IPS-20b (cell line): ENCODE measurements around the gene UBE2L3.

Experiments
- H3K27ac ChIP-seq: one replicate; pipeline ENCODE4 v1.5.1; 2013; ENCODE audit warnings: low read length
- H3K27me3 ChIP-seq: 2 replicates; pipeline ENCODE4 v1.6.1; 2013; ENCODE audit warnings: mild to moderate bottlenecking, low read length, inconsistent platforms; ENCODE audit not compliant: insufficient read depth
- H3K36me3 ChIP-seq: 2 replicates; pipeline ENCODE4 v1.6.1; 2013; ENCODE audit warnings: low read depth, mild to moderate bottlenecking, inconsistent platforms, low read length, moderate library complexity; ENCODE audit not compliant: insufficient read depth
- H3K4me1 ChIP-seq: 2 replicates; pipeline ENCODE4 v1.6.1; 2013; ENCODE audit warnings: mild to moderate bottlenecking, control low read depth, inconsistent platforms, low read length, moderate library complexity; ENCODE audit not compliant: insufficient read depth
- H3K4me3 ChIP-seq: 2 replicates; pipeline ENCODE4 v1.5.1; 2013; ENCODE audit warnings: mild to moderate bottlenecking, low read length, inconsistent platforms
- H3K9ac ChIP-seq: 2 replicates; pipeline ENCODE4 v1.6.1; 2013; ENCODE audit warnings: low read depth, mild to moderate bottlenecking, inconsistent platforms, low read length, moderate library complexity
- H3K9me3 ChIP-seq: 2 replicates; pipeline ENCODE4 v1.6.1; 2013; ENCODE audit warnings: mild to moderate bottlenecking, low read depth, low read length, inconsistent platforms; ENCODE audit not compliant: insufficient read depth

Gene UBE2L3

DNA sequence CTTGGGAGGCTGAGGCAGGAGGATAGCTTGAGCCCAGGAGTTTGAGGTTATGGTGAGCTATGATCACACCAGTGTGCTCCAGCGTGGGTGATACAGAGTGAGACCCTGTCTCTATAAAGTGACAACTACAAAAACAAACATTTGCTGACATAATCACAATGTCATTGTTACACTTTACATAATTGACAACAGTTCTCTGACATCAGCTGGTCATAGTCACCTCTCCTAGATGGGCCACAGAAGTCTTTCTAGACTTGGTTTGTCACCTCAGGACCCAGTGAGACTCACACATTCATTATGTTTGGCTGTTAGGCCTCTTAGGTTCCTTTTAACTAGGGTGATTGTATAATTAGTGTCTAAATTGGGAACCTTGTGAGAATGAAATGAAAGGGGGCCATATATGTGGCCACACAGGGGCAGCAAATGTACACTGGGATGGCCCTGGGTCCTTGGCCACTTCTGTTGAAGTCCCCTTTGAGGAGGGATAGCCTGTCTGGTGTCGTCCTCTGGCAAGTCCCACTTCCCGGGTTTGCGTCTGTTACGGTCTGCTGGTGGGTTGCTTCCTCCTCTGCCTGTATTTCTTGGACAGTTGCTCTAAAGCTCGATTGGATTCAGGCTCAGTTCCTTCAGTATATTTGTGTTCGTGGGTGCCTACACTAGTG is 92.5 kb downstream of the UBE2L3 start:
- Histone ChIP-seq H3K27ac (no peak overlapping the region), H3K9ac (no peak overlapping the region), H3K4me1 (peaks cover 8% of the 10 kb centered on the region; the same call in 1 of the 2 replicates), H3K27me3 (peaks cover 16% of the 10 kb centered on the region; the same call in 1 of the 2 replicates), H3K36me3 (peaks cover 1% of the 10 kb centered on the region), H3K4me3 (no peak overlapping the region), H3K9me3 (no peaks in the 10 kb centered on the region)

GRCh38 chr22:21660904-21661303 is 93.4 kb downstream of the UBE2L3 start:
- Histone ChIP-seq H3K4me3 (no peak overlapping the region), H3K27me3 (peaks cover 16% of the 10 kb centered on the region; the same call in 1 of the 2 replicates), H3K9ac (no peak overlapping the region)

GRCh38 chr22:21661991-21662390 is 94.5 kb downstream of the UBE2L3 start:
- peaks cover 3% of the 10 kb centered on the region; the same call in 1 of the 2 replicates for H3K4me1 ChIP-seq
- H3K4me3 ChIP-seq = no peak overlapping the region
- H3K9ac ChIP-seq = no peak overlapping the region
- no peaks in the 10 kb centered on the region for H3K36me3 ChIP-seq
- no peak overlapping the region for H3K27ac ChIP-seq
- no peaks in the 10 kb centered on the region for H3K9me3 ChIP-seq
- H3K27me3 ChIP-seq = peaks cover 16% of the 10 kb centered on the region; the same call in 1 of the 2 replicates

More at GRCh38 chr22:21660904-21661303, 93.4 kb downstream of the UBE2L3 start:
- Histone ChIP-seq H3K9me3 (no peaks in the 10 kb centered on the region), H3K4me1 (peaks cover 8% of the 10 kb centered on the region; the same call in 1 of the 2 replicates), H3K27ac (no peak overlapping the region), H3K36me3 (no peaks in the 10 kb centered on the region)

DNA sequence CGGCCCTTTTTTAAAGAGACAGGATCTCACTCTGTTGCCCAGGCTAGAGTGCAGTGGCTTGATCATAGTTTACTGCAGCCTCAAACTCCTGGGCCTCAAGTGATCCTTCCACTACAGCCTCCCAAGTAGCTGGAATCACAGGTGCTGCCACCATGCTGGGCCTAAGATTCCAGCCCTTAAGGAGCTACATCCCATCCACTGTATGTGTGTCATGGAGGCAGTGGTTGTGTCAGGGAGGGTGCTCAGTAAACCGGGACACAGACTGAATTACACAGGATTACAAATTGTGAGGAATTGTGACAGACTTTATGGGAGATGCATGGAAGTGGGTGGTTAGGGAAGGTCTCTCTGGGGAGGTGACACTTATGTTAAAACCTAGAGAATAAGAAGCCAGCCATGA is 96.2 kb downstream of the UBE2L3 start:
- no peak overlapping the region for H3K9ac ChIP-seq
- H3K27me3 ChIP-seq = peaks cover 16% of the 10 kb centered on the region; the same call in 1 of the 2 replicates
- H3K27ac ChIP-seq = no peak overlapping the region
- H3K9me3 ChIP-seq = no peaks in the 10 kb centered on the region
- H3K36me3 ChIP-seq = no peaks in the 10 kb centered on the region
- no peaks in the 10 kb centered on the region for H3K4me1 ChIP-seq
- no peak overlapping the region for H3K4me3 ChIP-seq

DNA sequence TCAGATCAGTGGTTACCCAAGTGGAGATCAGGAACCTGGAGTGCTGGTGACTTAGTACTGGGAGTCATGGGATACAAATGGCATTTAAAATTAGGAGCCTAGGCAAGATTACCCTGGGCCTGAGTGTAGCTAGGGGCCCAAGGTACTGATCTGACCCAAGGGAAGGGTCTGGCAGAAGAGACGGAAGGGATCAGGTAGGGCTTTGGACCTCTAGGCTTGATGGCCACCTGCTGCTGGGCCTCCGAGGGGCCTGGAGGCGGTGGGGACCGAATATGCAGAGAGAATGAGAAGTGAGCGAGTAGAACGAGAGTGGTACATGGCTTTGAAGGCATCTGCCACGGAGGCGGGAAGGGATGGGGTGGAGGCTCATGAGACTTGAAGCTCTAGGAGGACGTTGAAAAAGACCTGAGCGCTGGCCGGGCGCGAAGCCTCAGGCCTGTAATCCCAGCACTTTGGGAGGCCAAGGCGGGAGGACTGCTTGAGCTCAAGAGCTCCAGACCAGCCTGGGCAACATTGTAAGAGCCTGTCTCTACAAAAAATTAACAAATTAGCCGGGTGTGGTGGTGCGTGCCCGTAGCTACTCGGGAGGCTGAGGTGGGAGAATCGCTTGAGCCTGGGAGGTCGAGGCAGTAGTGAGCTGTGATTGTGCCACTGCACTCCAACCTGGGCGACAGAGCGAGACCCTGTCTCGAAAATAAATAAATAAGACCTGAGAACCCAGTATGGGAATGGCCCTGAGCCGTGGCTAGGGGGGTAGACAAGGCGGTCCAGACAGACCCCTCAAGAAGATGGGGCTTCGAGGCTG is 97.7 kb downstream of the UBE2L3 start:
- H3K27me3 ChIP-seq = peaks cover 15% of the 10 kb centered on the region; the same call in 1 of the 2 replicates
- H3K9ac ChIP-seq = peak overlapping the region; percentile 78; the same call in 1 of the 2 replicates
- H3K9me3 ChIP-seq = no peaks in the 10 kb centered on the region
- no peak overlapping the region for H3K27ac ChIP-seq
- peaks cover 3% of the 10 kb centered on the region; the same call in 1 of the 2 replicates for H3K36me3 ChIP-seq
- no peaks in the 10 kb centered on the region for H3K4me1 ChIP-seq
- peak overlapping the region; percentile 88; the same call in 1 of the 2 replicates for H3K4me3 ChIP-seq

- Histone ChIP-seq H3K27me3 (no peaks in the 10 kb centered on the region), H3K36me3 (peaks cover 18% of the 10 kb centered on the region), H3K27ac (no peak overlapping the region), H3K9ac (no peak overlapping the region; the same call in 1 of the 2 replicates), H3K4me1 (no peaks in the 10 kb centered on the region), H3K9me3 (no peaks in the 10 kb centered on the region), H3K4me3 (peak overlapping the region; percentile 88)
These were observed 99.3 kb downstream of the UBE2L3 start for GRCh38 chr22:21666786-21667185.

- Histone ChIP-seq H3K27ac (no peak overlapping the region), H3K9ac (no peak overlapping the region), H3K4me1 (no peaks in the 10 kb centered on the region), H3K36me3 (peaks cover 38% of the 10 kb centered on the region), H3K4me3 (no peak overlapping the region), H3K27me3 (no peaks in the 10 kb centered on the region), H3K9me3 (no peaks in the 10 kb centered on the region)
These were observed 101.5 kb downstream of the UBE2L3 start for GRCh38 chr22:21669026-21669425.

DNA sequence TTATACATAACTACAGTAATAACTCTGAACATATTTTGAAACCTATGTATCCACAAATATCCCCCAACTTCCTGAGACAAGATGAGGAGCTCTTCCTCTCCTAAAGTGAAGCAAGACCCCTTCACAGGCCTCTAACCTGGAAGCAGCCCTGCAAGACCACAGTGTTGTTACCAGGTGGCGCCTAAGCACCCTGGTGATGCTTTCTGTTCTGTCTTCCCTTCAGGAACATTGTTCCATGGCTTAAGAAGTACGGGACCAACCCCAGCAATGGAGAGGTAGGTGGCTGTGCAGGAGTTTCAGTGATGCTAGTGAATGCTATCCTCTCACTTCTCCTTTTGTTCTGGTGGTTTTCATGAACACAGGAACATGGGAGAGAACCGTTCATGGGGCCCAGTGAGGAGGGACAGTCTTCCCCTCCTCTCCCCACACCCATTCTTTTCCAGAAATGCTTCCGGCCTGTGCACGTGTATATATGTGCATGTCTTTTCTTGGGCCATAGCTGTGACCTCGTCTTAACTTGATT is 104.7 kb downstream of the UBE2L3 start:
- peaks cover 58% of the 10 kb centered on the region for H3K36me3 ChIP-seq
- H3K27me3 ChIP-seq = no peaks in the 10 kb centered on the region
- no peak overlapping the region for H3K27ac ChIP-seq
- no peaks in the 10 kb centered on the region for H3K9me3 ChIP-seq
- H3K9ac ChIP-seq = no peak overlapping the region
- no peak overlapping the region for H3K4me3 ChIP-seq
- H3K4me1 ChIP-seq = no peaks in the 10 kb centered on the region
